HepG2 (cell line): Measurements from ENCODE around the gene RAB40C. TPM values are rescaled to one million over a fixed set of nuclear protein-coding genes. Genes with fewer than 3 reads are reported as not detected.
A peak's percentile ranks its signal among the peaks of the same experiment; 100 is the strongest.

Experiments used
- ADNP ChIP-seq: sonication (generic); formaldehyde crosslinking; IDR thresholded peaks from 2 replicates; pipeline ENCODE4 v1.4.0; 2020; ENCODE audit warnings: missing genetic modification reagents
- AGO1 ChIP-seq: fragments of 200-400 bp; formaldehyde crosslinking; IDR thresholded peaks from 2 replicates; pipeline ENCODE4 v1.6.1; 2017; ENCODE audit warnings: mild to moderate bottlenecking, low read depth, low read length, moderate library complexity; ENCODE audit not compliant: poor library complexity, severe bottlenecking
- ATAD3A ChIP-seq: sonication (generic); formaldehyde crosslinking; IDR thresholded peaks from 2 replicates; pipeline ENCODE4 v1.4.0; 2020; ENCODE audit warnings: missing genetic modification reagents
- GATA4 ChIP-seq: sonication (generic); IDR thresholded peaks from 2 replicates; pipeline ENCODE4 v1.6.1; 2016; ENCODE audit warnings: antibody characterized with exemption, low read depth, borderline replicate concordance
- HOXA5 ChIP-seq: sonication (generic); formaldehyde crosslinking; IDR thresholded peaks from 2 replicates; pipeline ENCODE4 v1.4.0; 2020; ENCODE audit warnings: missing genetic modification reagents
- NFE2L1 ChIP-seq: sonication (generic); formaldehyde crosslinking; IDR thresholded peaks from 2 replicates; pipeline ENCODE4 v1.4.0; 2020; ENCODE audit warnings: missing genetic modification reagents, mild to moderate bottlenecking, borderline replicate concordance
- NFKBIZ ChIP-seq: IDR thresholded peaks from 2 replicates; pipeline ENCODE4 v1.6.1; 2018; ENCODE audit warnings: missing genetic modification reagents, missing compliant biosample characterization
- REPIN1 ChIP-seq: sonication (generic); formaldehyde crosslinking; IDR thresholded peaks from 2 replicates; pipeline ENCODE4 v1.8.0; 2022; ENCODE audit warnings: missing genetic modification reagents, low read depth, mild to moderate bottlenecking, borderline replicate concordance
- ZNF30 ChIP-seq: sonication (generic); formaldehyde crosslinking; IDR thresholded peaks from 2 replicates; pipeline ENCODE4 v1.5.0; 2020; ENCODE audit warnings: mild to moderate bottlenecking, missing genetic modification reagents
- ZNF317 ChIP-seq: sonication (generic); formaldehyde crosslinking; IDR thresholded peaks from 2 replicates; pipeline ENCODE4 v1.5.0; 2020; ENCODE audit warnings: mild to moderate bottlenecking, missing genetic modification reagents
- ZNF318 ChIP-seq: sonication (generic); formaldehyde crosslinking; IDR thresholded peaks from 2 replicates; pipeline ENCODE4 v1.4.0; 2020; ENCODE audit warnings: mild to moderate bottlenecking, missing genetic modification reagents
- ZNF329 ChIP-seq: sonication (generic); formaldehyde crosslinking; IDR thresholded peaks from 2 replicates; pipeline ENCODE4 v1.9.0; 2021; ENCODE audit warnings: low read depth, mild to moderate bottlenecking, missing genetic modification reagents
- ZNF337 ChIP-seq: sonication (generic); formaldehyde crosslinking; IDR thresholded peaks from 2 replicates; pipeline ENCODE4 v1.5.1; 2020; ENCODE audit warnings: missing genetic modification reagents, low read depth, mild to moderate bottlenecking, borderline replicate concordance
- ZNF34 ChIP-seq: sonication (generic); formaldehyde crosslinking; IDR thresholded peaks from 2 replicates; pipeline ENCODE4 v1.4.0; 2020; ENCODE audit warnings: mild to moderate bottlenecking, missing genetic modification reagents, borderline replicate concordance
- ZNF501 ChIP-seq: sonication (generic); formaldehyde crosslinking; IDR thresholded peaks from 2 replicates; pipeline ENCODE4 v1.5.1; 2020; ENCODE audit warnings: mild to moderate bottlenecking, moderate library complexity, missing genetic modification reagents
- polyA plus RNA-seq, 8 experiments: library from polyadenylated mRNA; depleted of rRNA in 3 of 8; stranded (reverse) in 7 of 8; unstranded in 1 of 8; fragments of >200 nt; fragmentation: Illumina TruSeq in 4 of 8; extraction: Trizol in 4 of 8; gene quantifications; 2 replicates each; pipeline versions ENCODE4 v1.2.1 to v1.2.3, GENCODE V29; 2011 to 2016; ENCODE audit warnings: low read depth in 4 of 8, missing spikeins in 1 of 8, mixed read lengths in 1 of 8; ENCODE audit not compliant: insufficient read depth in 1 of 8
- total RNA-seq, 5 experiments: library from RNA; depleted of rRNA; stranded (reverse); fragments of >200 nt; fragmentation: Illumina TruSeq; extraction: Trizol; gene quantifications; 2 replicates each; pipeline ENCODE4 v1.2.3, GENCODE V29; 2016; ENCODE audit warnings: low read depth in 1 of 5
- TF ChIP-seq, protein P1 (sequence below): sonication (generic); formaldehyde crosslinking; IDR thresholded peaks from 2 replicates; pipeline ENCODE4 v1.8.1; 2022; ENCODE audit warnings: mild to moderate bottlenecking, missing genetic modification reagents
- TF ChIP-seq, protein P2 (sequence below): IDR thresholded peaks from 2 replicates; pipeline ENCODE4 v1.6.1; 2012; ENCODE audit warnings: inconsistent platforms

The RAB40C gene
- total and polyA plus RNA-seq, 2 of the 13 experiments (the other 11 are each of a cell fraction or from before 2014, with no cell fraction given) = 7.7 to 11.5 TPM

DNA sequence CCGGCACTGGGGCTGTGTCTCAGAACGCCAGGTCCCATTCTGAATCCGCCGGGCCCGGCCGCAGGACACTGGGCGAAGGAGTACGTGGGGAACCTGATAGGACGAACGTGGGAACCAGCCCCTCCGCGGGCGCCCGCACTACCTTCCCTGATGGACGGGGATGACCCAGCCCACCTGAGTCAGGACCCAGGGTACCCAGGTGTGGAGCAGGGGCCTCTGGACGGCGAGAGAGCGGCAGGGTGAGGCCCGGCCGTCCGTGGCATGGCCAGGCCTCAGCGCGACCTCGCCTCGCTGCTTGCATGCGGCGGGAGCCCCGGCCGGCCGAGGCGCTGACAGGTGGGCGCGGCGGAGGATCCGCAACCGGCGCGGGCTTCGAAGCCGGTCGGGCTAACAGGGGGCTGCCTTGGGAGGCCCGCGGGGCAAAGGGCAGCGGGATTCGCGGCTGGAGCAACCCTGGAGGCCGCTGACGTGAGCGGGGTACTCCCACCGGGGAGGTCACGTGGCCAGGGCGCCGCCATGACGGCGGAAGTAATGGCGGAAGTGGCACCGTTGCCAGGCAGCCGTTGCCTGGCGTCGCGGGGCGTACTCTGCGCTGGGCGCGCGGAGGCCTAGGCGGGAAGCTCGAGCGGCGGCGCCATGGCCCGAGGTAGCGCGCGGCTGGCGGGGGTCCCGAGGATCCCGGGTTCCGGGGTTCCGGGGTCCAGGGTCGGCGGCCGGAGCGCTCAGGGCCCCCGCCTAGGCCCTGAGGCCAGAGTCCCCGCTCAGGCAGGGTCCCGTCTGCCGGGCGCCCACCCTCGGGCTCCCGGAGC is 59.1 kb downstream of the RAB40C start, which contains the start of gene WDR90 (continued):
- TF ChIP-seq, protein P1, sequence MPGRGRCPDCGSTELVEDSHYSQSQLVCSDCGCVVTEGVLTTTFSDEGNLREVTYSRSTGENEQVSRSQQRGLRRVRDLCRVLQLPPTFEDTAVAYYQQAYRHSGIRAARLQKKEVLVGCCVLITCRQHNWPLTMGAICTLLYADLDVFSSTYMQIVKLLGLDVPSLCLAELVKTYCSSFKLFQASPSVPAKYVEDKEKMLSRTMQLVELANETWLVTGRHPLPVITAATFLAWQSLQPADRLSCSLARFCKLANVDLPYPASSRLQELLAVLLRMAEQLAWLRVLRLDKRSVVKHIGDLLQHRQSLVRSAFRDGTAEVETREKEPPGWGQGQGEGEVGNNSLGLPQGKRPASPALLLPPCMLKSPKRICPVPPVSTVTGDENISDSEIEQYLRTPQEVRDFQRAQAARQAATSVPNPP (CRISPR knock-in tag) = 0 out of 2 replicates have a peak, but pooled peaks have one; percentile 60
- TF ChIP-seq, protein P2, sequence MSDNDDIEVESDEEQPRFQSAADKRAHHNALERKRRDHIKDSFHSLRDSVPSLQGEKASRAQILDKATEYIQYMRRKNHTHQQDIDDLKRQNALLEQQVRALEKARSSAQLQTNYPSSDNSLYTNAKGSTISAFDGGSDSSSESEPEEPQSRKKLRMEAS = peak; percentile 91
- TF ChIP-seq ZNF34 = no peak
- peak; percentile 97 for TF ChIP-seq AGO1
- no peak for TF ChIP-seq ATAD3A (CRISPR knock-in tag)
- TF ChIP-seq ZNF30 (CRISPR knock-in tag) = peak; percentile 66; the same call in 1 of the 2 replicates
- TF ChIP-seq ZNF337 (CRISPR knock-in tag) = 0 out of 2 replicates have a peak, but pooled peaks have one; percentile 43
- 0 out of 2 replicates have a peak, but pooled peaks have one; percentile 25 for TF ChIP-seq GATA4
- 0 out of 2 replicates have a peak, but pooled peaks have one; percentile 34 for TF ChIP-seq NFKBIZ (CRISPR knock-in tag)
- TF ChIP-seq ZNF329 (CRISPR knock-in tag) = peak; percentile 94
- TF ChIP-seq REPIN1 (CRISPR knock-in tag) = peak; percentile 93
- TF ChIP-seq ADNP (CRISPR knock-in tag) = no peak
- TF ChIP-seq ZNF318 (CRISPR knock-in tag) = no peak; the same call in 1 of the 2 replicates
- no peak for TF ChIP-seq NFE2L1
- TF ChIP-seq HOXA5 = peak; percentile 78; the same call in 1 of the 2 replicates
- TF ChIP-seq ZNF501 = peak; percentile 81
- no peak for TF ChIP-seq ZNF317 (CRISPR knock-in tag)
